K562 (cell line): ENCODE data around the gene CHAMP1. TPM values are rescaled to one million over a fixed set of nuclear protein-coding genes. Genes with fewer than 3 reads are reported as not detected.

Experiments
- ASH1L ChIP-seq: fragments of 450-650 bp; IDR thresholded peaks from 2 replicates; pipeline ENCODE4 v1.6.1; 2018; ENCODE audit warnings: borderline replicate concordance, mild to moderate bottlenecking, low read depth; ENCODE audit not compliant: partially characterized antibody
- CBFB ChIP-seq: sonication (generic); formaldehyde crosslinking; IDR thresholded peaks from 2 replicates; pipeline ENCODE4 v1.4.0; 2020; ENCODE audit warnings: mild to moderate bottlenecking, missing genetic modification reagents
- CREM ChIP-seq: IDR thresholded peaks from 2 replicates; pipeline ENCODE4 v1.6.1; 2014; ENCODE audit warnings: antibody characterized with exemption, low read depth
- CXXC5 ChIP-seq: fragments of 250-450 bp; sonication (Bioruptor Pico); IDR thresholded peaks from 2 replicates; pipeline ENCODE4 v1.8.0; 2022; ENCODE audit warnings: inconsistent platforms, mild to moderate bottlenecking, moderate library complexity
- E2F3 ChIP-seq: fragments of 250-450 bp; sonication (Bioruptor Pico); IDR thresholded peaks from 2 replicates; pipeline ENCODE4 v1.4.0; 2020; ENCODE audit warnings: mild to moderate bottlenecking
- FOSL1 ChIP-seq: fragments of 200-800 bp; sonication (Bioruptor generic); conservative IDR thresholded peaks from 2 replicates; pipeline ENCODE4 v1.6.1; 2016; ENCODE audit warnings: missing genetic modification characterization, missing compliant biosample characterization
- GABPB1 ChIP-seq: sonication (generic); formaldehyde crosslinking; IDR thresholded peaks from 2 replicates; pipeline ENCODE4 v1.8.0; 2022; ENCODE audit warnings: mild to moderate bottlenecking, missing genetic modification reagents
- L3MBTL2 ChIP-seq: fragments of 450-650 bp; IDR thresholded peaks from 2 replicates; pipeline ENCODE4 v1.6.1; 2016; ENCODE audit warnings: mild to moderate bottlenecking, moderate library complexity
- PHF8 ChIP-seq: fragments of 200-600 bp; sonication (generic); IDR thresholded peaks from 2 replicates; pipeline ENCODE4 v1.6.1; 2012; ENCODE audit warnings: mixed run types, mild to moderate bottlenecking, inconsistent platforms, low read length, moderate library complexity, borderline replicate concordance
- POLR2AphosphoS5 ChIP-seq: IDR thresholded peaks from 2 replicates; pipeline ENCODE4 v1.6.1; 2011; ENCODE audit warnings: mild to moderate bottlenecking, low read depth, low read length, moderate library complexity; ENCODE audit not compliant: control insufficient read depth, insufficient read depth
- POLR2H ChIP-seq: IDR thresholded peaks from 2 replicates; pipeline ENCODE4 v1.6.1; 2016; ENCODE audit warnings: missing genetic modification characterization, low read depth, mild to moderate bottlenecking, control low read depth, missing compliant biosample characterization, moderate library complexity
- RBM22 ChIP-seq: fragments of 200-400 bp; formaldehyde crosslinking; IDR thresholded peaks from 2 replicates; pipeline ENCODE4 v1.6.1; 2018; ENCODE audit warnings: low read length, low read depth; ENCODE audit not compliant: poor library complexity, severe bottlenecking
- RCOR1 ChIP-seq, 2 experiments: IDR thresholded peaks; 2 replicates each; pipeline ENCODE4 v1.6.1; 2012; ENCODE audit warnings: low read depth in 2 of 2, low read length in 2 of 2, borderline replicate concordance in 1 of 2, improper control_type of control experiment in 1 of 2
- SAFB ChIP-seq: fragments of 200-400 bp; formaldehyde crosslinking; IDR thresholded peaks from 2 replicates; pipeline ENCODE4 v1.6.1; 2017; ENCODE audit warnings: low read depth, low read length, borderline replicate concordance
- SMAD1 ChIP-seq: fragments of 150-350 bp; IDR thresholded peaks from 2 replicates; pipeline ENCODE4 v1.6.1; 2014; ENCODE audit warnings: low read length, low read depth; ENCODE audit not compliant: partially characterized antibody
- TARDBP ChIP-seq: fragments of 450-650 bp; IDR thresholded peaks from 2 replicates; pipeline ENCODE4 v1.6.1; 2016
- ZBTB7A ChIP-seq: IDR thresholded peaks from 2 replicates; pipeline ENCODE4 v1.6.1; 2011; ENCODE audit warnings: low read depth, mild to moderate bottlenecking, low read length, moderate library complexity, borderline replicate concordance; ENCODE audit not compliant: control insufficient read depth
- ZFP36 ChIP-seq: fragments of 150-350 bp; IDR thresholded peaks from 2 replicates; pipeline ENCODE4 v1.6.1; 2018; ENCODE audit warnings: low read length, low read depth; ENCODE audit not compliant: partially characterized antibody
- ZNF282 ChIP-seq: sonication (generic); formaldehyde crosslinking; IDR thresholded peaks from 2 replicates; pipeline ENCODE4 v1.8.1; 2023; ENCODE audit warnings: missing genetic modification reagents
- ZNF76 ChIP-seq: fragments of 250-450 bp; sonication (Bioruptor Pico); IDR thresholded peaks from 2 replicates; pipeline ENCODE4 v1.4.0; 2020; ENCODE audit warnings: mild to moderate bottlenecking, moderate library complexity, borderline replicate concordance
- polyA plus RNA-seq, 8 experiments: library from polyadenylated mRNA; depleted of rRNA in 4 of 8; stranded (reverse) in 5 of 8; unstranded in 3 of 8; fragments of >200 nt; fragmentation: Nextera tagmentation in 2 of 8; fragmentation: Illumina TruSeq in 1 of 8; extraction: Ambion mirVana in 2 of 8; extraction: Trizol in 1 of 8; gene quantifications; 2 replicates each; pipeline versions ENCODE4 v1.2.1 to v1.2.3, GENCODE V29; 2011 to 2014; ENCODE audit warnings: inconsistent platforms in 1 of 8, missing spikeins in 1 of 8
- total RNA-seq, 7 experiments: library from RNA; depleted of rRNA in 6 of 7; stranded (reverse); fragments of >200 nt in 6 of 7; fragmentation: Illumina TruSeq in 2 of 7; extraction: Trizol in 2 of 7; gene quantifications; 2 replicates each; pipeline versions ENCODE4 v1.2.1 to v1.2.3, GENCODE V29; 2011 to 2021; ENCODE audit warnings: low replicate concordance in 1 of 7
- TF ChIP-seq, protein P1 (sequence below), 2 experiments: fragments of 200-800 bp in 1 of 2; sonication (Bioruptor generic) in 1 of 2; sonication (generic) in 1 of 2; formaldehyde crosslinking in 1 of 2; IDR thresholded peaks in 1 of 2; conservative IDR thresholded peaks in 1 of 2; 2 replicates each; pipeline versions ENCODE4 v1.5.0 to v1.6.1; 2016 to 2020; ENCODE audit warnings: missing compliant biosample characterization in 1 of 2, missing genetic modification characterization in 1 of 2, missing genetic modification reagents in 1 of 2
- TF ChIP-seq, protein P2 (sequence below): sonication (generic); formaldehyde crosslinking; IDR thresholded peaks from 2 replicates; pipeline ENCODE4 v1.8.0; 2022; ENCODE audit warnings: mild to moderate bottlenecking, missing genetic modification reagents

The CHAMP1 gene
- total and polyA plus RNA-seq, 9 of the 15 experiments (the other 6 are each of a cell fraction or from before 2014, with no cell fraction given), result 0.70 to 40.6 (median 15.3) TPM

DNA sequence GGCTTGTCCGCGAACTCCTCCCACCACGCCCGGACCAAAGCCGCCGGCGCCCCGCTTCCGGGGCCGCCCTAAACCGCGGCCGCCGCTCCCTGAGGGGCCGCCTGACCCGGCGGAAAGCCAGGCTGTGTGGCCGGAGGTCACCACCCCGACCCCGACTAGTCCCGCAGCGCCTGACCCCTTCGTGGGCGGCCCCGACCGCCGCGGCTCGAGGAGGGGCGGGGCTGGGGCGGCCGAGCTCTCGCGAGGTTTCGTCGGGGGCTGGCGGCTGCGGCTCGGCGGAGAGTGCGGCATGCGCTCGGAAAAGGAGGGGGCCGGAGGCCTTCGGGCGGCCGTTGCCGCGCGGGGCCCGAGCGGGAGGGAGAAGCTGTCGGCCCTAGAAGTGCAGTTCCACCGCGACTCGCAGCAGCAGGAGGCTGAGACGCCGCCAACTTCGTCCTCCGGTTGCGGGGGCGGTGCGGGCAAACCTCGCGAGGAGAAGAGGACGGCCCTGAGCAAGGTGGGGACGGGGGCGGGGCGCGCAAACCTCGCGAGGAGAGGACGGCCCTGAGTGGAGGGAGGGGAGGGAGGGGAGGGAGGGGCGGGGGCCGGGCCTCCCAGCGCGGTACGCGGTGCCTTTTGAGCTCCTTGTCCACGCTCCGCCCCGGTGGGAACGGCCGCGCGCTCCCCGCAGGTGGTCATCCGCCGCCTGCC, 32.8 kb upstream of the CHAMP1 start, which contains the start of gene UPF3A (continued):
- TF ChIP-seq, protein P1, sequence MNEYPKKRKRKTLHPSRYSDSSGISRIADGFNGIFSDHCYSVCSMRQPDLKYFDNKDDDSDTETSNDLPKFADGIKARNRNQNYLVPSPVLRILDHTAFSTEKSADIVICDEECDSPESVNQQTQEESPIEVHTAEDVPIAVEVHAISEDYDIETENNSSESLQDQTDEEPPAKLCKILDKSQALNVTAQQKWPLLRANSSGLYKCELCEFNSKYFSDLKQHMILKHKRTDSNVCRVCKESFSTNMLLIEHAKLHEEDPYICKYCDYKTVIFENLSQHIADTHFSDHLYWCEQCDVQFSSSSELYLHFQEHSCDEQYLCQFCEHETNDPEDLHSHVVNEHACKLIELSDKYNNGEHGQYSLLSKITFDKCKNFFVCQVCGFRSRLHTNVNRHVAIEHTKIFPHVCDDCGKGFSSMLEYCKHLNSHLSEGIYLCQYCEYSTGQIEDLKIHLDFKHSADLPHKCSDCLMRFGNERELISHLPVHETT (CRISPR knock-in tag; conservative IDR thresholded peaks at IDR 0.05 in 1 of 2, IDR thresholded peaks at IDR 0.05 in 1 of 2), result peak in 1 of 2 experiments; percentile 94; a peak in 2 of 4 replicates
- TF ChIP-seq SMAD1 (peak; percentile 59), RBM22 (peak; percentile 42), SAFB (peak; percentile 58; the same call in 1 of the 2 replicates), POLR2H (tag) (peak; percentile 83), L3MBTL2 (peak; percentile 86), POLR2AphosphoS5 (0 out of 2 replicates have a peak, but pooled peaks have one; percentile 27), ZNF282 (0 out of 2 replicates have a peak, but pooled peaks have one; percentile 28), RCOR1 (IDR thresholded peaks at IDR 0.05; ENCODE audit: borderline replicate concordance in 1 of 2, low read depth in 2 of 2, low read length in 2 of 2) (peak in 1 of 2 experiments; percentile 79; a peak in 3 of 4 replicates), ASH1L (peak; percentile 49), CREM (peak; percentile 9; the same call in 1 of the 2 replicates), CBFB (CRISPR knock-in tag) (0 out of 2 replicates have a peak, but pooled peaks have one; percentile 61), CXXC5 (CRISPR knock-in tag) (peak; percentile 91), PHF8 (peak; percentile 85; the same call in 1 of the 2 replicates), ZFP36 (peak; percentile 52), ZBTB7A (peak; percentile 97), ZNF76 (no peak), GABPB1 (CRISPR knock-in tag) (peak; percentile 81), E2F3 (CRISPR knock-in tag) (no peak), FOSL1 (tag) (peak; percentile 19; the same call in 1 of the 2 replicates), TARDBP (no peak)
- TF ChIP-seq, protein P2, sequence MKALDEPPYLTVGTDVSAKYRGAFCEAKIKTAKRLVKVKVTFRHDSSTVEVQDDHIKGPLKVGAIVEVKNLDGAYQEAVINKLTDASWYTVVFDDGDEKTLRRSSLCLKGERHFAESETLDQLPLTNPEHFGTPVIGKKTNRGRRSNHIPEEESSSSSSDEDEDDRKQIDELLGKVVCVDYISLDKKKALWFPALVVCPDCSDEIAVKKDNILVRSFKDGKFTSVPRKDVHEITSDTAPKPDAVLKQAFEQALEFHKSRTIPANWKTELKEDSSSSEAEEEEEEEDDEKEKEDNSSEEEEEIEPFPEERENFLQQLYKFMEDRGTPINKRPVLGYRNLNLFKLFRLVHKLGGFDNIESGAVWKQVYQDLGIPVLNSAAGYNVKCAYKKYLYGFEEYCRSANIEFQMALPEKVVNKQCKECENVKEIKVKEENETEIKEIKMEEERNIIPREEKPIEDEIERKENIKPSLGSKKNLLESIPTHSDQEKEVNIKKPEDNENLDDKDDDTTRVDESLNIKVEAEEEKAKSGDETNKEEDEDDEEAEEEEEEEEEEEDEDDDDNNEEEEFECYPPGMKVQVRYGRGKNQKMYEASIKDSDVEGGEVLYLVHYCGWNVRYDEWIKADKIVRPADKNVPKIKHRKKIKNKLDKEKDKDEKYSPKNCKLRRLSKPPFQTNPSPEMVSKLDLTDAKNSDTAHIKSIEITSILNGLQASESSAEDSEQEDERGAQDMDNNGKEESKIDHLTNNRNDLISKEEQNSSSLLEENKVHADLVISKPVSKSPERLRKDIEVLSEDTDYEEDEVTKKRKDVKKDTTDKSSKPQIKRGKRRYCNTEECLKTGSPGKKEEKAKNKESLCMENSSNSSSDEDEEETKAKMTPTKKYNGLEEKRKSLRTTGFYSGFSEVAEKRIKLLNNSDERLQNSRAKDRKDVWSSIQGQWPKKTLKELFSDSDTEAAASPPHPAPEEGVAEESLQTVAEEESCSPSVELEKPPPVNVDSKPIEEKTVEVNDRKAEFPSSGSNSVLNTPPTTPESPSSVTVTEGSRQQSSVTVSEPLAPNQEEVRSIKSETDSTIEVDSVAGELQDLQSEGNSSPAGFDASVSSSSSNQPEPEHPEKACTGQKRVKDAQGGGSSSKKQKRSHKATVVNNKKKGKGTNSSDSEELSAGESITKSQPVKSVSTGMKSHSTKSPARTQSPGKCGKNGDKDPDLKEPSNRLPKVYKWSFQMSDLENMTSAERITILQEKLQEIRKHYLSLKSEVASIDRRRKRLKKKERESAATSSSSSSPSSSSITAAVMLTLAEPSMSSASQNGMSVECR, result peak; percentile 48; the same call in 1 of the 2 replicates
